ENCODE measurements around the gene LLPH. TPM values are rescaled to one million over a fixed set of nuclear protein-coding genes. Genes with fewer than 3 reads are reported as not detected.

Gene LLPH
- polyA plus RNA-seq, 1 donor = 26.2 TPM

DNA sequence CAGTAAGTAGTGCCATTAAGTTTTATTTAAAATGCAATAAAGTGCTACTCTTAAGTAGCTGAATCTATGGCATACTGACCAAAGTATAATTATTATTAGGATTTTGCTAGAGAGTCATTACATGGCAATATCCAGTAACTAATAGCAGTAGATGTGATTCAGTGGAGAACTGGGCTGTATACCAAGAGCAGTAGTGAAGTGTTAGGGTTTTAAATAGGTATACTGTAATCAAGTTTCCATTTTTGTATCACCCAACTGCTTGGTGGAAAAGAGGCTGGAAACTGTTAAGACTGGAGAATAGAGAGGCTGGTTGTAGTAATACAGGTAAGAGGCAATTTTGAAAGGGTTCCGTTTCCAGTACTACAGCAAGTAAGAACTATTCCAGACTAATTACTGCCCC lies 13.3 kb upstream of the LLPH start:
- no peak for DNase-seq (ENCODE audit: low read depth)

DNA sequence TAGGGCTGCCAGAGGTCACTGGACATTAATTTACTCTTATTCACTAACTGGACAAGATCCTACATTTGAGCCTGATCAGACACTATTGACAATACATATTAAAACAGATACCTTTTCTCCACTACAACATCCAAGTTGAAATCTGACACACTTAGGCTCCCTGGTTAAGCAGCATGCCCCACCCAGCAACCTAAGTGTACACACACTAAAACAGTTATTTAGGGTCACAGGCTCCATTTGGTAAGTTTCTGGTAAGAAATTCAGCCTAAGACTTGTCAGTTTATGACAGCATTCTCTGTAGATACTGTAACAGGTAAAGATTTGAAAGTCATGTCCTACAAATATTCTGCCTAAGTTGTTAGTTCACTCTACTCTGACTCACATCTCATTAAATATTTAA lies 12.3 kb upstream of the LLPH start:
- DNase-seq (ENCODE audit: low read depth) = no peak

DNA sequence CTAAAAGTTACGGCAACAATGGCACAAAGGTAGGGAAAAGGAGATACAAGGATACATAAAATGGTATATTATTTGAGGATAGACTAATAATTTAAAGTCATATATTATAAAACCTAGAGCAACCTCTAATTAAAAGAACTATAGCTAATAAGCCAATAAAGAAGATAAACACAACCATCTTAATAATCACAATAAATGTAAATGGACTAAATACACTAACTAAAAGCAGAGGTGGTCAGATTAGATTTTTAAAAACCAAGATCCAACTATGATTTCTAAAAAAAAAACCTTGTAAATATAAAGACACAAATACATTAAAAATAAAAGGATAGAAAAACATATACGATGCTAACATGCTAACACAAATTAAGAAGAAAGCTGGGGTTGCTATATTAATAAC lies 10.7 kb upstream of the LLPH start:
- DNase-seq (ENCODE audit: low read depth) = no peak

DNA sequence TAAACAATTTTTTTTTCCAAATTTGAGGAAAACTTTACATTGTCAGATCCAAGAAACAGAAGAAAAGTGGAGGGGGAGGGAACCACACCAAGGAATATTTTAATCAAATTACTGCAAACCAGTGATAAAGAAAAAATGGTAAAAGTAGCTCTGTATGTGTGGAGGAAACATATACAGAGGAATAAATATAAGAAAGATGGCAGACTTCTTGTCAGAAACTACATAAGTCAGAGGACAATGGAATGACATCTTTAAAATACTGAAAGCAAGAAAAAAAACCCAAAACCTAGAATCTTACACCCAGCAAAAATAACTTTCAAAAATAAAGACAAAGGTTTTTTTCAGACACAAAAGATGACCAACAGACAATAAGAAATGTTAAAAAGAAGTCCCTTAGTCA lies 10.2 kb upstream of the LLPH start:
- no peak for DNase-seq (ENCODE audit: low read depth)

DNA sequence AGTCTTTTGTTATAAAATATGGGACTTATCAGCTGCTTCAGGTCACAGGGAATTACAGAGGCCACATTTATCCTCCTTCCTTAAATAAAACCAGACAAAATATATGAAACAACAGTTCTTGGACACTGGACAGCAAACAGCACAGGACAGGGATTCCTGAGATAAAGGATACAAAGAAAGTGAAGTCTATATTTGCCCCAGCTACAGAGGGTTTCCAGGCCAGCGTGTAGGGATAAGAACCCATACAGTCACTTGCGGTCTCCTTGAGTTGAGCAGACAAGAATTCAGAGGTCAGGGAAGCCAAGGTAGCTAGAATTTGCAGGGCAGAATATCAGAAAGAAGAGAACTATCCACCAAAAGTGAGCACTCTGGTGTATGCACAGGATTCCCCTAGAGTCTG lies 8.8 kb upstream of the LLPH start:
- DNase-seq (ENCODE audit: low read depth) = no peak

DNA sequence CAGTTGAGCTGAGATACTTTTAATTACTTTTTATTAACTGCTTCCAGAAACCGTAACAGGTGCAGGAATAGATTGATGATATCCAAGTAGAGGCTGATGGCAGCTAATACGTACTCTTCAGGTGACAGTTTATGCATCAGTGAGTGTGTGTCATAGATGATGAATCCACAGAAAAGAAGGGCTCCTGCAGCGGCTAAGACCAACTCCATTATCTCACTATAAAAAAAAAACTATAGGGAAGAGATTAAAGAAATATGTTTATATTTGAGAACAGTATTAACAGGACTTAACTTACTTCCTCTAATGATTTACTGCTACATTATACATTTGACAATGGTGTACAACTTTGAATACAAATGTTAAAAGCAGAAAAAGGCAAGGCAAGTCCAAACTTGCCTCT lies 7.4 kb upstream of the LLPH start:
- no peak for DNase-seq (ENCODE audit: low read depth)

DNA sequence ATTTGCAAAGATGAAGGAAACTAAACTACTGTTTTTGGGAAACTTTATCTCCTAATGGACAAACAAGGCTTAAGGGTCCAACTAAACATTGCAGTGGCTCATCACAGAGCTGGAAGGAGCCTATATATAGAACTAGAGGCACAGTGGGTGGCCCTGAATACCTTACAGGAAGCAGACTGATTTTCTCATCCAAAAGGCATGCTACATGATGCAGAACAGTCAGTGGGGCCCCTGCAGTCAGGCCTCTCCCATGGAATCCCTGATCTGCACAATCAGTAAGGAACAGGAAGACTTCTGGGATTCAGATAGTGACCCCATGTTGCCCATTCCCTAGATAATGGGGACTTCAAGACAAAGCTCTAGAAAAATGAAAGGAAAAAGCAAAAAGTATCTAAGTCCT lies 1.9 kb upstream of the LLPH start:
- no peak for DNase-seq (ENCODE audit: low read depth)

DNA sequence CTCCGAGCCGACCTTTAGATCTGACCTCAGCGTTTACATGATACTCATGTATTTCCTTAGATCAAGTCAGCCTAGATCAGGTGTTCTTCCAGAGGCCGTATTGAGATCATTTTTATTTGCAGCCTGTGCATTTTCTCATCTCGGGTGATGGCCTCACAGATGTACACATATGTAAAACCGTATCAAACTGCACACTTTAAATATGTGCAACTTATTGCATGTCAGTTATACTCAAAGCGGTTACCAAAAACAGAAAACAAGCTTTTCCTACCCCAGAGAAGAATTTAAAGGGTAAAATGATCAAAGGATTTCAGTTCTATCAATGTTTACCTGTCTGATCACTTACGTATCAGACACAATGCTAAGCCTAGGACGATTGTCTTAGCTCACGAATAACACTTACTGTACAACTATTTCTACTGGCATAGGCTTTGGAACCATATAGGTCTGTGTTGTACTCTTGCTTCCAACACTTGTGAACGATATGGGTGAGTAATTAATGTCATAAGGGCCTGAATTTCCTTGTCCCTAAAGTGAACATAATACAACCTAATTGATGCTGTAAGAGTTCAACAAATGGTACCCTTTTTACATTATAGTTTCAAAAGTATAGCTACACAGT lies 628 bp upstream of the LLPH start:
- no peak for DNase-seq (ENCODE audit: low read depth)

DNA sequence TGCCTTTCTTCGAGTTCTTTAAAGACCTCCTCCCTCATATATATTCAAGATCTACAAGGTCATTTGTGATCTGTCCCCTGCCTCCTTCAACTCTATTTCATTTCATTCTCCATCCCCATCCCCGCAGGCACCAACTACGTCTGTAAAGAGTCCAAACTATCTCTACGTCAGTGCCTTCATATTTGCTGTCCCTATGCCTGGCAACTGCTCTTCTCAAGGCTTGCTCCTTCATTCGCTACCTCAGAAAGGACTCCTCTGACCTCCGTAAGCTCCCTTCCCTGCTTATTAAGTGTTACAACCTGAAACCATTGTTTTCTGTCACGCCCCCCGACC lies 650 bp downstream of the LLPH start:
- no peak for DNase-seq (ENCODE audit: low read depth)

DNA sequence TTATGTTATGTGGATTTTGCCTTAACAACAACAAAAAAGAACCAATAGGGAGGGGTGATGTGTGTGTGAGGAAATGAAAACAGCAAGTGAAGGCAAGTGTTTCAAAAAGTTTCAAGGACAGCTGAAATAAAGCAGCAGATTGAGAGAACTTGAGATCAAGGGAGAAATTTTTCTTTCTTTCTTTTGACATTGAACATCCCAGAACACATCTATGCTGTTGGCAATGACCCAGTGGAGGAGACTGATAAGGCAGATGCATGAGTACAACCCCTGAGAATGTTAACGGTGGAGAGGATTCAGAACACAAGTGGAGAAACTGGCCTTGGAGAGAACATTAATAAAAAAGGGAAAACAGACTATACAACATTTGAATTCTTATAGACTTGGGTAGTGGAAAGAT lies 2.9 kb downstream of the LLPH start:
- no peak for DNase-seq (ENCODE audit: low read depth)

DNA sequence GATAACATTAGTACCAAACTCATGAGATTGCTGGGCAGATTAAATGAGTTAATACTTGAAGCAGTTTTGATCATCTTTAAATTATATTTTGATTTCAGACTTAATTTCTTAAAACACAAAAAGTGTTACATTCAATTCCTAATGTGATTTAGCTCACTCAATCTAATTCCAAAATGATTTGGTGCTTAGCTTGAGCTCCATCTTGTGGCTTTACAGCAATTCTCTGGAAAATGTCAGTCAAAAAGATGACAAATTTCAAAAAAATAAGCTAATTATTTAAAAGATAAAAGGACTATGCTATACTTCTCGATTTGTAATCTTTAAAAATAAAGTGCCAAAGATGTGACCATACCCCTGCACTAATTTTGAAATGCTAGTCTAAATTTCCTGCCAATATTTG lies 10.1 kb downstream of the LLPH start:
- no peak for DNase-seq (ENCODE audit: low read depth)

DNA sequence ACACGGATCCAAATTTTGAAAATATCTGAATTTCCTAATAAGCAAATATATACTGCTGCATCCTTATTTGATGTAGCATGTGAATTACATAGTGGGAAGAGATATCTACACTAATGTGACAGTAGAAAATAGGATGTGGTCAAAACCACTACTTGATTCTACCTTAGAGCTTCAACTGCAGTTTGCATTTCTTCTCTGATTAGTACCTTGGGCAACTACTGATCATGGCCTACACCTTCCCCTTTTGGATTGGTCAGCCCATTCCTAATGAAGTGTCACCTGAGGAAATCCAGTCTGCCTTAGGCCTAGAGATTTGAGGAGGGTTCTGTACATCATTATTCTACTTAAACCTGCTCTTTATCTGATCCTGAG lies 10.7 kb downstream of the LLPH start:
- DNase-seq (ENCODE audit: low read depth) = no peak

DNA sequence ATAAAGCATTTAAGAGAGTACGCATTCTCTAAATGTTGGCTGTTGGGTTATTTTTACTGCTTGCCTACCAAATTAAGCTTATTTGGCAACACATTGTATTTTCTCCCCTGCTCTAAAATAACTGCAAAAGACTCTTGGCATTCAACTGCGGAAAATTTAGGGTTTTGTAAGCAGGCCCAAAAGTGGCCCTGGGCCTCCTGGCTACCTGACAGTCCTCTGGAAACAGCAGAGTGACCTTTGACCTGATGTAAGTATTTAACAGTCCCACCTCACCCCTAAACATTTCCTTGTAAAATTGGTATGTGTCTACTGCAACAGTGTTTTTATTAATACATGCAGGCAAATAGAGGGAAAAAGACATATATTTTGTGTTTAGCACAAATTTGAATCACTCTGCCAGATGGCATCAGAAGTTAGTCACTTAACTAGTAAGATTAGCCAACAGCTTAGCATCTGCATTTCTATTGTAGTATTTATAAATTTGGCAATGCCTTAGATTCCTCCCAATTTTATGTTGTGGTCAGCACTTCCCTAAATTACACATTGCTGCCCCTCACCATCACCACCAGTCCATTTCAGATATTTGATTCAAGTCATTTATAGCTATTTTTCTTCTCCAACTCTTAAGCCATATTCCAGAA lies 11.2 kb downstream of the LLPH start:
- no peak for DNase-seq (ENCODE audit: low read depth)

DNA sequence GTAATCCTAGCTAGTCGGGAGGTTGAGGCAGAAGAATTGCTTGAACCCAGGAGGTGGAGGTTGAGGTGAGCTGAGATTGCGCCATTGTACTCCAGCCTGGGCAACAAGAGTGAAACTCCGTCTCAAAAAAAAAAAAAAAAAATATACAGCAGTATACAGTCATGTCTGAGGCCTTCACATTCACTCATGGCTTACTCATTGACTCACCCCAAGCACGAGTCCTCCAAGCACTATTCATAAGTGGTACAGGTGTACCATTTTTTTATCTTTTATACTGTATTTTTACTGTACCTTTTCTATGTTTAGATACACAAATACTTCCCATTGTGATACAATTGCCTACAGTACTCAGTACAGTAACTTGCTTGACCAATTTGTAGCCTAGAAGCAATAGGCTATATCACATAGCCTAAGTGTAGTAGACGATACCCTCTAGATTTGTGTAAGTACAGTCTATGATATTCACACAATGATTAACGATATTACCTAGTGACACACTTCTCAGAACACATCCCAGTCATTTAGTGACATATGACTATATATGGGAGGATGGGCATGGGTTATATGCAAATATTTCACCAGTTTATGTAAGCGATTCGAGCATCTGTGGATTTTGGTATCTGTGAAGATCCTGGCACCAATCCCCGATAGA lies 12.2 kb downstream of the LLPH start:
- no peak for DNase-seq (ENCODE audit: low read depth)

DNA sequence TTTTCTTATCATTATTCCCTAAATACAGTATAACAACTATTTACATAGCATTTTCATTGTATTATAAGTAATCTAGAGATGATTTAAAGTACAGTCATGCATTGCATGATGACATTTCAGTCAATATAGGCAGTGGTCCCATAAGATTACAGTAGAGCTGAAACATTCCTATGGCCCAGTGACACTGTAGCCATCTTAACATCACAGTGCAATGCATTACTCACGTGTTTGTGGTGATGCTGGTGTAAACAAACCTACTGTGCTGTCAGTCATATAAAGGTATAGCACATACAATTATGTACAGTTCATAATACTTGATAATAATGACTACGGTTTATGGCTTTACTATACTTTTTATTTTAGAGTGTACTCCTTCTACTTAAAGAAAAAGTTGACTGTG lies 13.3 kb downstream of the LLPH start:
- no peak for DNase-seq (ENCODE audit: low read depth)

DNA sequence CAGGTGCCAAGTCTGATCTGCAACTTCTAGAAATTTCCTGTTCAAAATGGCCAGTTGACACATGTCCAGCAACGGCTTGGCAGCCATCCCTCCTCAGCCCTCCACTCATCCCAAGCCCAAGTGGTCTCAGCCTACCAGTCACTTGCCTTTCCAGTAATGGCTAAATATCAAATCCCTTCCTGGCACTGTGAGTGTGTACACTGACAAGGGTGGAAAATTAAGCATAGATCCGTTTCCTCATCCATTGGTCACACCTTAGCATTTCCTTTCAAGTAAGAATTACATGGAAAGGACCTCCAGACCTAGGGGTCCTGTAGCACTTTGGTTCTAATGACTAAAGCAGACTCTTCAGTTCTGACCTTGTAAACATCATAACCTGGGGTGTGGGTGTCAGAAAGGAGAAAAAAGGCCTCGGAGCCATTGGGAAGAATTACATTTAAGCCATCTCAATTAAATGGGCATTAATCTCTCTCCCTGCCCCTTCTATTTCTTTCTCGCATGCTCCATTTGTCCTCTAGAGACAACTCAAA lies 15.4 kb downstream of the LLPH start:
- DNase-seq (ENCODE audit: low read depth) = no peak

DNA sequence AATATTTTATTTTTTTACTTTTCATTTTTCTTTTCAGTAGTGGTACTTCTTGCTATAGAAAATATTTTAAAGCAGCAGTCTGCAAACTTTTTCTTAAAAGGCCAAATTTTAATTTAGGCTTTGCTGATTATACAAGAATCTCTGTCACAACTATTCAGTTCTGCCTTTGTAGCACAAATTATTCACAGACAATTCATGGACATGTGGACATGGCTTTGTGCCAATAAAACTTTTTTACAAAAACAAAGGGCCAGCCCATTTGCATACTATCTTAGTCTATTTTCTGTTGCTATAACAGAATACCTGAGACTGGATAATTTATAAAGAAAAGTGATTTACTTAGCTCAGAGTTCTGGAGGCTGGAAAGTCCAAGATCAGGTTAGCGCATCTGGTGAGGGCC lies 17.1 kb downstream of the LLPH start:
- no peak for DNase-seq (ENCODE audit: low read depth)

DNA sequence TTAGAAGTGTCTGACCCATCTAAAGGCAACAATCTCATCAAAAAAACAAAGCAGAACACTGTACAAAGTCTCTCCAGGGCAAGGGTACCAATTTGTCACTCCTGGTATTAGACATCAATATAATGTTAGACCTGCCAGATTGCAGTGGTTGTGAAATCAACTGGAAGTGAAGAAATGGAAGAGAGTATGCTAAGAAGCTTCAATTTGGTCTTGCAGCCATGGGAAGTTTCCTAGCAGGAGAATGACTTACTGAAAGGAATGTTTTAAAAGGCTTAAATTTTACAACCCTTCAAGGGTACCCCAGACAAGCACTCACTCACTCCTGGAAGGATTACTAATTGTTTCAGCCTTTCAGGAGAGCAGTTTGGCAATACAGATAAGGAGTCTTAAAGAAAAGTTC lies 18.9 kb downstream of the LLPH start:
- no peak for DNase-seq (ENCODE audit: low read depth)

DNA sequence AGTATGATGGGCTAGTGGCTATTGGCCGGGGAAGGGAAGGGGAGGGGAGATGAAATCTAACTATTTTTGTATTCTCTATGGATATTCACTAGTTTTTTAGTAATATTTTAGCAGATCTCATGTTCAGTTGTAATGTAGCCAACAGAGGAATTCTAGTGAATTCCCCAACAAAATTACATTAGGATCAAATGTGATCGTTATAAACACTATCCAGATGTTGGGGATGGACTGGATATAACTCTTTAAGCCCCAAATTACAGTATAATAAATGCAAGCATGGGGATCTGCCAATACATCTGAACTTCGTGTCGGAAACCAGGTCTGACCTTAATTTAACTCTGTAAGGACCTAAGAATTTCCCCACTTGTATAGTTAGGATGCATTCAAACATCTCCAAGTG lies 21.5 kb downstream of the LLPH start:
- DNase-seq (ENCODE audit: low read depth) = no peak

DNA sequence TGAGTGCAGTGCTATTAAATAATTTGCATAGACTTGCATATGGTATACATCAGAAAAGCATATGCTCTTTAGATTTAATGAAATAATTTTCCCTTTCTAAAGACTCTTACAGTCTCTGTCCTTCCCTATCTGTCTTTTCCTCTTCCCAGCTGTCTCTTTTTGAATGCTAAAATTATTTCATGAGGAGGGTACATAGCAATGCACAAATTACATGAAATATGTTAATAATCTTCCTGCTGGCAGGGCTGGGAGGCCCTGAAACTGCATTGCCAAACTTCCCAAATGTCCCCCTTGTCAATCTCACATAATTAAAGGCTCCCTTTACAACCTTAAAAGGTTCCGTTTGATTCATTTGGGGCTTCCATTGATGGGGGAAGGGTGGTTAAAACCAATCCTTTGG lies 22.2 kb downstream of the LLPH start:
- DNase-seq (ENCODE audit: low read depth) = no peak

DNA sequence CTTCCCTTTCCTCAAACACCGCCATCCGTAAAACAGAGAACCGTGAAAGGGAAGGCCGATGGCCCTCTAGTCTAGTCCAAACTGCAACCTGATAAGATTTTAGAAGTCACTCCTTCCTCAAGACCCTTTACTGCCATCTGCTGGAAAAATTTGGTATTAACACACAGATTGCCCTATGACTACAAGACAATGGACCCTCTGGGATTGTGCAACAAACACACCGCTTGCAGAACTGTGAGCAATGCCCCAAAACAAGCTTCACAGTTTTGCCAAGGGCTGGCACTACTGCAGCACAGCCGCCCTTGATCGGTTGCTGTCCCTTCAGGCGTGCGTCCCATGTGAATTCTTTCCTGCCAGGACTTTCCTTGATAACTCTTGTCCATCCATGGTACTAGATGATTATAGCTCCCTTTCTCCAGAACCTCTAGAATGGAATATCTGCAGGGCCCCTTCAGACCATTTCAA lies 23.1 kb downstream of the LLPH start:
- DNase-seq (ENCODE audit: low read depth) = peak; percentile 60

DNA sequence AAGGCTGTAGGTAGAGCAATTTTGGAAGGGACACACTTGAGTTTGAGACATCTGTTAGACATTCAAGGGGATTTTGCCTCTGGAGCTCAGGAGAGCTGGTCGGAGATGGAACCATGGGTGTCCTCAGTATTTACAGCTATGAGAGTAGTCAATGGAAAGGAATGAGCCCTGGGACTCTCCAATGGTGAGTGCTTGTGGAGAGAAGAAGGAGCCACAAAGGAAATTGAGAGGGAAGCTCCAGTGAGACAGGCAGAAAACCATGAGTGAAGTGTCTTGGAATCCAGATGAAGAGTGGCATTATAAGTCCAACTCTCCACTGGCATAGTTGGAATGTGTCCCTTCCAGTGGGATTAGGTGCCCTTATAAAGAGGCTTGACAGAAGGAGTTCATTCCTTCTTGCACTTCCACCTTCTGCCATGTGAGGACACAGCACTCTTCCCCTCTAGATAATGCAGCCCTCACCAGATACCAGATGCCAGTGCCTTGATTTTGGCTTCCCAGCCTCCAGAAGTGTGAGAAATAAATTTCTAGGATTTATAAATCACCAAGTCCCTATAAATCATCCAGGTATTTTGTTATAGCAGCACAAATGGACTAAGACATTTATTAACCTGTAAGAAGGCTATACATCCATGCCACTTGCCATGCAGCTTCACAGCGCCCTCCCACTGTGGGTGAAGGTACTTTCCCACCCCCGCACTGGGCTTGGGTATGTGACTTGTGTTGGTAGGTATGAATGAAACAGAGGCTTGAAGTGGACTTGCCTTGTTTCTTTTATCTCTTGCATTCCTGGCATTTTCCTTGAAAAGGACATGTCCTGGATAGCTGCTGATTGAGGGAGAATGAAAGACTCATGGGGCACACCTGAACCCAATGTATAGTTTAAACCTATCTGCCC lies 27.3 kb downstream of the LLPH start:
- no peak for DNase-seq (ENCODE audit: low read depth)

Data from forelimb muscle (tissue), 1 donor.